Panc1 (cell line): Measurements from ENCODE around the gene TXNDC11. TPM values are rescaled to one million over a fixed set of nuclear protein-coding genes. Genes with fewer than 3 reads are reported as not detected.

ENCODE experiments used
- ATAC-seq: fragments of 200-7000 bp; cut with Tn5 transposase; 2 replicates; pipeline ENCODE4 v1.9.1; 2020; ENCODE audit warnings: mild to moderate bottlenecking, moderate library complexity
- BruUV-seq: library from RNA; stranded (reverse); fragments of 400-500 nt; replicated peaks from 2 replicates; lab custom pipeline; 2021; lab: Mats Ljungman, UMichigan
- CTCF ChIA-PET: fragments of 300-600 bp; sonication (Branson Sonifier 250); formaldehyde crosslinking; loops from one replicate; lab custom pipeline; 2022; ENCODE audit warnings: antibody characterized with exemption; lab: Charles Lee
- POLR2A ChIA-PET: fragments of 300-600 bp; sonication (Branson Sonifier 250); formaldehyde crosslinking; loops from one replicate; lab custom pipeline; 2022; ENCODE audit warnings: antibody characterized with exemption; lab: Charles Lee
- DNase-seq: peaks from one replicate; pipeline ENCODE4 v3.0.0-alpha.2; 2010; ENCODE audit warnings: low read depth, low spot score
- H3K27ac ChIP-seq: 2 replicates; pipeline ENCODE4 v1.5.1; 2011; ENCODE audit warnings: mild to moderate bottlenecking, low read length, inconsistent platforms
- H3K27me3 ChIP-seq: fragments of 200-500 bp; sonication (Bioruptor generic); 2 replicates; pipeline ENCODE4 v1.6.0; 2014; ENCODE audit warnings: low read length, inconsistent platforms; ENCODE audit not compliant: control insufficient read depth, insufficient read depth
- H3K36me3 ChIP-seq: fragments of 200-500 bp; sonication (Bioruptor generic); 2 replicates; pipeline ENCODE4 v1.5.1; 2014; ENCODE audit warnings: inconsistent platforms, mild to moderate bottlenecking, low read length, moderate library complexity; ENCODE audit not compliant: control insufficient read depth, insufficient read depth
- H3K4me1 ChIP-seq: 2 replicates; pipeline ENCODE4 v1.5.1; 2011; ENCODE audit warnings: inconsistent platforms, mild to moderate bottlenecking, low read length, moderate library complexity; ENCODE audit not compliant: control insufficient read depth, insufficient read depth
- H3K4me3 ChIP-seq, 2 experiments: 2 replicates each; pipeline ENCODE4 v1.5.1; 2011 to 2012; ENCODE audit warnings: low read depth in 2 of 2, low read length in 2 of 2, mild to moderate bottlenecking in 2 of 2, inconsistent platforms in 1 of 2, moderate library complexity in 1 of 2
- H3K9me3 ChIP-seq: fragments of 200-500 bp; sonication (Bioruptor generic); 2 replicates; pipeline ENCODE4 v1.5.1; 2014; ENCODE audit warnings: low read depth, mild to moderate bottlenecking, inconsistent platforms, low read length, moderate library complexity; ENCODE audit not compliant: control insufficient read depth, insufficient read depth
- POLR2AphosphoS5 ChIP-seq: IDR thresholded peaks from 2 replicates; pipeline ENCODE4 v1.6.1; 2012; ENCODE audit warnings: mild to moderate bottlenecking, low read depth, low read length, moderate library complexity
- SIN3A ChIP-seq: IDR thresholded peaks from 2 replicates; pipeline ENCODE4 v1.6.1; 2012; ENCODE audit warnings: low read depth, mild to moderate bottlenecking, low read length, moderate library complexity, borderline replicate concordance; ENCODE audit not compliant: insufficient read depth
- TCF7L2 ChIP-seq: IDR thresholded peaks from 2 replicates; pipeline ENCODE4 v1.6.1; 2011; ENCODE audit warnings: mild to moderate bottlenecking, low read depth, low read length, inconsistent platforms
- in situ Hi-C: cut with HindIII; loops from 2 replicates; pipeline ENCODE4 v1.10.0; 2016; ENCODE audit warnings: low sequenced_read_pairs, low pct_unique_long_range_greater_than_20kb
- intact Hi-C: fragments of 100-400 bp; cut with micrococcal nuclease; formaldehyde crosslinking; loops from one replicate; pipeline ENCODE4 v1.10.0; 2022; ENCODE audit not compliant: unreplicated experiment
- total RNA-seq: library from RNA; stranded (reverse); gene quantifications from one replicate; pipeline ENCODE4 v1.2.1, GENCODE V29; 2021; ENCODE audit not compliant: unreplicated experiment
- TF ChIP-seq, protein P1 (sequence below): fragments of 450-650 bp; IDR thresholded peaks from 2 replicates; pipeline ENCODE4 v1.5.1; 2017; ENCODE audit warnings: mild to moderate bottlenecking
- TF ChIP-seq, protein P2 (sequence below), 2 experiments: IDR thresholded peaks; 2 replicates each; pipeline ENCODE4 v1.6.1; 2011 to 2012; ENCODE audit warnings: low read depth in 2 of 2, control low read depth in 1 of 2, low read length in 1 of 2, mild to moderate bottlenecking in 1 of 2, moderate library complexity in 1 of 2; ENCODE audit not compliant: insufficient read depth in 1 of 2

Gene TXNDC11
- total RNA-seq, 1 experiment from 2014 or later: 30.5 TPM

DNA sequence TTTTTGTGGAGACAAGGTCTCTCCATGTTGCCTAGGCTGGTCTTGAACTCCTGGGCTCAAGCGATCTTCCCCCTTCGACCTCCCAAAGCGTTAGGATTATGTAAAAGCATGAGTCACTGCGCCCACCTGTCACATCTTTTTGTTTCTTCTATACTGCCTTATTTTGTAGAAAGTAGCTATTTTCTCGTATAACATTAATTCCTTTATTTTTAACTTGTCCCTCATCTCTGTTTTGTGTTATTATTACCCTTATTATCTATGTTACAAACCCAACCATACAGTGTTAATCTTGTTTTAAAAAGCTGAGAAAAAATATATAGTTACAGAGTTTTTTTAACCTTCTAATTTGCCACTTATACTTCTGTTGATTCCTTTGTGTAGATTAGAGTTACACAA is 1.4 kb upstream of the TXNDC11 start:
- BruUV-seq: no TSS peak
- in situ Hi-C loops (no loop called here), intact Hi-C loops (no loop called here)
- no peaks in the 10 kb centered on the region for H3K27me3 ChIP-seq
- DNase-seq (no peak), ATAC-seq (no peak)
- peak overlapping the region; percentile 93 for H3K27ac ChIP-seq
- POLR2A ChIA-PET: interaction anchor here (0.7 kb wide), 1 partner anchor 385 kb away, joined by 4 read pairs; no protein-coding TSS in a partner anchor
- H3K4me3 ChIP-seq: no peak overlapping the region
- peaks cover 18% of the 10 kb centered on the region for H3K4me1 ChIP-seq
- CTCF ChIA-PET: no interaction called here
- no peaks in the 10 kb centered on the region for H3K9me3 ChIP-seq
- TF ChIP-seq TCF7L2 (no peak), POLR2AphosphoS5 (no peak), SIN3A (no peak)
- TF ChIP-seq, protein P1, sequence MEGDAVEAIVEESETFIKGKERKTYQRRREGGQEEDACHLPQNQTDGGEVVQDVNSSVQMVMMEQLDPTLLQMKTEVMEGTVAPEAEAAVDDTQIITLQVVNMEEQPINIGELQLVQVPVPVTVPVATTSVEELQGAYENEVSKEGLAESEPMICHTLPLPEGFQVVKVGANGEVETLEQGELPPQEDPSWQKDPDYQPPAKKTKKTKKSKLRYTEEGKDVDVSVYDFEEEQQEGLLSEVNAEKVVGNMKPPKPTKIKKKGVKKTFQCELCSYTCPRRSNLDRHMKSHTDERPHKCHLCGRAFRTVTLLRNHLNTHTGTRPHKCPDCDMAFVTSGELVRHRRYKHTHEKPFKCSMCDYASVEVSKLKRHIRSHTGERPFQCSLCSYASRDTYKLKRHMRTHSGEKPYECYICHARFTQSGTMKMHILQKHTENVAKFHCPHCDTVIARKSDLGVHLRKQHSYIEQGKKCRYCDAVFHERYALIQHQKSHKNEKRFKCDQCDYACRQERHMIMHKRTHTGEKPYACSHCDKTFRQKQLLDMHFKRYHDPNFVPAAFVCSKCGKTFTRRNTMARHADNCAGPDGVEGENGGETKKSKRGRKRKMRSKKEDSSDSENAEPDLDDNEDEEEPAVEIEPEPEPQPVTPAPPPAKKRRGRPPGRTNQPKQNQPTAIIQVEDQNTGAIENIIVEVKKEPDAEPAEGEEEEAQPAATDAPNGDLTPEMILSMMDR: no peak
- TF ChIP-seq, protein P2, sequence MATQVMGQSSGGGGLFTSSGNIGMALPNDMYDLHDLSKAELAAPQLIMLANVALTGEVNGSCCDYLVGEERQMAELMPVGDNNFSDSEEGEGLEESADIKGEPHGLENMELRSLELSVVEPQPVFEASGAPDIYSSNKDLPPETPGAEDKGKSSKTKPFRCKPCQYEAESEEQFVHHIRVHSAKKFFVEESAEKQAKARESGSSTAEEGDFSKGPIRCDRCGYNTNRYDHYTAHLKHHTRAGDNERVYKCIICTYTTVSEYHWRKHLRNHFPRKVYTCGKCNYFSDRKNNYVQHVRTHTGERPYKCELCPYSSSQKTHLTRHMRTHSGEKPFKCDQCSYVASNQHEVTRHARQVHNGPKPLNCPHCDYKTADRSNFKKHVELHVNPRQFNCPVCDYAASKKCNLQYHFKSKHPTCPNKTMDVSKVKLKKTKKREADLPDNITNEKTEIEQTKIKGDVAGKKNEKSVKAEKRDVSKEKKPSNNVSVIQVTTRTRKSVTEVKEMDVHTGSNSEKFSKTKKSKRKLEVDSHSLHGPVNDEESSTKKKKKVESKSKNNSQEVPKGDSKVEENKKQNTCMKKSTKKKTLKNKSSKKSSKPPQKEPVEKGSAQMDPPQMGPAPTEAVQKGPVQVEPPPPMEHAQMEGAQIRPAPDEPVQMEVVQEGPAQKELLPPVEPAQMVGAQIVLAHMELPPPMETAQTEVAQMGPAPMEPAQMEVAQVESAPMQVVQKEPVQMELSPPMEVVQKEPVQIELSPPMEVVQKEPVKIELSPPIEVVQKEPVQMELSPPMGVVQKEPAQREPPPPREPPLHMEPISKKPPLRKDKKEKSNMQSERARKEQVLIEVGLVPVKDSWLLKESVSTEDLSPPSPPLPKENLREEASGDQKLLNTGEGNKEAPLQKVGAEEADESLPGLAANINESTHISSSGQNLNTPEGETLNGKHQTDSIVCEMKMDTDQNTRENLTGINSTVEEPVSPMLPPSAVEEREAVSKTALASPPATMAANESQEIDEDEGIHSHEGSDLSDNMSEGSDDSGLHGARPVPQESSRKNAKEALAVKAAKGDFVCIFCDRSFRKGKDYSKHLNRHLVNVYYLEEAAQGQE (IDR thresholded peaks at IDR 0.05; ENCODE audit: insufficient read depth in 1 of 2, low read depth in 2 of 2, low read length in 1 of 2): no peak
- no peaks in the 10 kb centered on the region for H3K36me3 ChIP-seq

DNA sequence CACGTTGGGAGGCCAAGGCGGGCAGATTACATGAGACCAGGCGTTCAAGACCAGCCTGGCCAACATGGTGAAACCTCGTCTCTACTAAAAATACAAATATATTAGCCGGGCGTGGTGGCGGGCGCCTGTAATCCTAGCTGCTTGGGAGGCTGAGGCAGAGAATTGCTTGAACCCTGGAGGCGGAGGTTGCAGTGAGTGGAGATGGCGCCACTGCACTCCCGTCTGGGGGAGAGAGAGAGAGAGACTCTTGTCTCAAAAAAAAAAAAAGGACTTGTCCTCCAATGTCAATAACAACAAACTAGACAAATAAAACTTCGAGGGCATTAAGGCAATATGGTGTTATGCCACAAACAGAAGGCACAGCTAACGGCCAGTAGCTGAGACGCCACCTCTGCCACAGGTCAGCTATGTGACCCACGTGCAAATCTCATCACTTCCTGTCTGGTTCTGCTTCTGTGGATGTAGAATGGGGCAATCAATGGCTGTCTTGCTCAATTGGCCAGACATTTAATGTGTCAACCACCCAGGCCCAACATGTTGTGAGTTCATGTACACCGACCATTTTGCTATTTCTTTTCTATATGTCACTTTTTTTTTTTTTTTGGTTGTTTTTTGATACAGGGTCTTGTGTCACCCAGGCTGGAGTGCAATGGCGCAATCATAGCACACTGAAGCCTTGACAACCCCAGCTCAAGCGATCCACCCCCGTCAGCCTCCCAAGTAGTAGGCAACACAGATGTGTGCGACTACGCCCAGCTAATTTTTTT is 834 bp upstream of the TXNDC11 start:
- in situ Hi-C loops (no loop called here), intact Hi-C loops (no loop called here)
- Histone ChIP-seq H3K36me3 (no peaks in the 10 kb centered on the region), H3K9me3 (no peaks in the 10 kb centered on the region), H3K27ac (peak overlapping the region; percentile 93), H3K4me3 (peak overlapping the region; percentile 73), H3K27me3 (no peaks in the 10 kb centered on the region), H3K4me1 (peaks cover 18% of the 10 kb centered on the region)
- CTCF ChIA-PET: interaction anchor here (0.6 to 0.7 kb wide), 3 partner anchors 53 to 391 kb away, joined by 3 to 7 read pairs (median 5); partner anchors contain the start of gene ZC3H7A
- BruUV-seq: TSS peak; percentile 94
- POLR2A ChIA-PET: interaction anchor here (0.7 to 1.0 kb wide), 5 partner anchors 49 to 384 kb away, joined by 3 to 10 read pairs (median 7); no protein-coding TSS in a partner anchor
- ATAC-seq (no peak), DNase-seq (peak; percentile 32)
- TF ChIP-seq SIN3A: no peak
- TF ChIP-seq, protein P1: no peak
- TF ChIP-seq, protein P2 (IDR thresholded peaks at IDR 0.05; ENCODE audit: insufficient read depth in 1 of 2, low read depth in 2 of 2, low read length in 1 of 2): no peak
- no peak for TF ChIP-seq TCF7L2
- TF ChIP-seq POLR2AphosphoS5: no peak
